ENCODE results near the gene THRA.

THRA gene

GRCh38 chr17:40064971-40065768 is 2.4 kb downstream of the THRA start:
- no peak for DNase-seq

- no peak for DNase-seq
These were observed 3.2 kb downstream of the THRA start for GRCh38 chr17:40065769-40066510.

GRCh38 chr17:40067710-40068109 is 4.9 kb downstream of the THRA start:
- DNase-seq = no peak

GRCh38 chr17:40068129-40068581 is 5.4 kb downstream of the THRA start:
- no peak for DNase-seq

GRCh38 chr17:40068584-40068916 is 5.8 kb downstream of the THRA start:
- no peak for DNase-seq

GRCh38 chr17:40068917-40069750 is 6.4 kb downstream of the THRA start:
- DNase-seq = peak; percentile 88

GRCh38 chr17:40069751-40070708 is 7.3 kb downstream of the THRA start:
- no peak for DNase-seq

- DNase-seq = no peak
These were observed 8.0 kb downstream of the THRA start for GRCh38 chr17:40070709-40071312.

- no peak for DNase-seq
These were observed 8.7 kb downstream of the THRA start for GRCh38 chr17:40071313-40072039.

- DNase-seq = no peak
These were observed 9.4 kb downstream of the THRA start for GRCh38 chr17:40072040-40072734.

GRCh38 chr17:40072735-40073346 is 10.1 kb downstream of the THRA start:
- no peak for DNase-seq

- DNase-seq = no peak
These were observed 10.8 kb downstream of the THRA start for GRCh38 chr17:40073454-40074174.

- DNase-seq = no peak
These were observed 11.4 kb downstream of the THRA start for GRCh38 chr17:40074175-40074512.

GRCh38 chr17:40074871-40075200 is 12.1 kb downstream of the THRA start:
- no peak for DNase-seq

- DNase-seq = peak; percentile 66
These were observed 12.6 kb downstream of the THRA start for GRCh38 chr17:40075201-40075941.

- no peak for DNase-seq
These were observed 13.3 kb downstream of the THRA start for GRCh38 chr17:40075942-40076498.

- DNase-seq = no peak
These were observed 13.8 kb downstream of the THRA start for GRCh38 chr17:40076591-40076990.

GRCh38 chr17:40079545-40079944 is 16.8 kb downstream of the THRA start:
- no peak for DNase-seq
